Dermis microvascular lymphatic vessel endothelial cell (primary cell): ENCODE results near the gene MPHOSPH8. TPM values are rescaled to one million over a fixed set of nuclear protein-coding genes. Genes with fewer than 3 reads are reported as not detected.
A peak's percentile ranks its signal among the peaks of the same experiment; 100 is the strongest.
"Not testable (repeated sequence)": the region's sequence is repeated elsewhere in the genome, so short reads cannot be mapped to it uniquely, and the experiment has no call there.

ENCODE experiments used
- DNase-seq, 2 donors: peaks; one replicate each; pipeline versions ENCODE4 v3.0.0 to v3.0.0-alpha.2; 2010; ENCODE audit warnings: low read depth in 2 of 2
- total RNA-seq: library from RNA; depleted of rRNA; stranded (reverse); fragments of >200 nt; gene quantifications from 2 replicates; pipeline ENCODE4 v1.2.1, GENCODE V29; 2014

The MPHOSPH8 gene
- total RNA-seq, 1 donor from 2014 or later, result 9.1 TPM

GRCh38 chr13:19681517-19681916, 48.1 kb downstream of the MPHOSPH8 start:
- peak; percentile 11 to 74 for DNase-seq

GRCh38 chr13:19685034-19685433, 51.6 kb downstream of the MPHOSPH8 start:
- no peak for DNase-seq

DNA sequence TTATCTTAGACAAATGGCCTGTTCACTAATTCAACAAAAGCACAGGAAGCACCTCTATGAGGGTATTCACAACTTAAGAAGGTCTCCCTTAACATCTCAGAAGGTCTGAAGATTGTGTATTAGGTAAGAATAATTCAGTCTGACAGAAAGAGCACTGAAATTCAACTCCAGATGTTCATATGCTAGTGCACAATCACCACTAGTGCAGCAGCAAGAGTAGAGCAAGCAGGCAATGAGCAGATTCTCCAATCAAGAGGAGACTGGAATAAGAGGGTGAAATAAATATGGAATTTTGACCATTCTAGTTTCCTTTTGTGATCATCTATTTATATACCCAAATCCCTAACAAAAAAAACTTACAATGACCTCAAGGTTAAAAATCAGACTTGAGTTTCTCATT, 52.0 kb downstream of the MPHOSPH8 start:
- DNase-seq, result no peak

DNA sequence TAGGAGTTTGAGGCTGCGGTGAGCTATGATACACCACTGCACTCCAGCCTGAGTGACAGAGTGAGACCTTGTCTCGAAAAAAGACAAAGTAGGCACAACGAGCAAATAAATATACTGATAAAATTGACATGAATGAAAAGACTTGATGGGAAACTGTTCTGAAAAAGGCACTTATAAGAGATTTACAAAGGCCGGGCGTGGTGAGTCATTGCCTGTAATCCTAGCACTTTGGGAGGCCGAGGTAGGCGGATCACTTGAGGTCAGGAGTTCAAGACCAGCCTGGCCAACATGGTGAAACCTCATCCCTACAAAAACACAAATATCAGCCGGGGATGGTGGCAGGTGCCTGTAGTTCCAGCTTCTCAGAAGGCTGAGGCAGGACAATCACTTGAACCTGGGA, 58.0 kb downstream of the MPHOSPH8 start:
- peak in 1 of 2 donors; percentile 27 for DNase-seq

DNA sequence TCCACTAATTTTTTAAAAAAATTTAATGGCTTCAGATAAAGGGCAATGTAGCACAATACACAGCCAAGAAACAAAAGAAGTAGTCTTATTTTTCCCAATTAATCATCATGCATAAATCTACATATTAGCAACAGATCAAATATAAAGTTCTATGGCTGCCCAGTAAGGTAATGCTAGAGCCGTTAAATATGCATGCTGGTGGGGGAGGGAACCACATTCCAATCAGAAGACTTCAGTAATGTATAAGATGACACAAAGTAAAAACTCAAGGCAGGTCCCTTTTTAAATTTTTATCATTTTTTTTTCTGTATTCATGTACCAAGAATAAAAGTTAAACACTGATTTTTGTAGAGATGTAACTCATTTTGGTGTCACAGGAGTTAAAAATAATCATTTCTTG, 62.0 kb downstream of the MPHOSPH8 start:
- DNase-seq, result no peak

DNA sequence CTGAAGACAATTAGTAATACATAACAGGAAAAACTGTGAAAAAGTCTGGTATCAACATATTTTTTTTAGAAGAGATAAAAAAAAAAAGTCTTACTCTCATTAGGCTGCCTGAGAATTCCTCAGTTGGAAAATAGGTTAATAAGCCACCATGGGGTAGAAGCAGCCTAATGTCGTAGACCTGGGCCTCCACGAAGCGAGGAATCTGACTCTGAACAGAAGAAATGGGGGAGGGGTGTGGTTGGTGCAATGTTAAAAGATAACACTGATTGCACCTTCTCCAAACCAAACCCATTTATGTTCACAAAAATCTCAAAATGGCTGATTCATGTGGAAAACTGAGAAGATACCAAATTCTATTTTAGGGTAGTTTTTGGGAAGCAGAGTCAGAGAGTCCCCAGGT, 62.4 kb downstream of the MPHOSPH8 start:
- no peak for DNase-seq

DNA sequence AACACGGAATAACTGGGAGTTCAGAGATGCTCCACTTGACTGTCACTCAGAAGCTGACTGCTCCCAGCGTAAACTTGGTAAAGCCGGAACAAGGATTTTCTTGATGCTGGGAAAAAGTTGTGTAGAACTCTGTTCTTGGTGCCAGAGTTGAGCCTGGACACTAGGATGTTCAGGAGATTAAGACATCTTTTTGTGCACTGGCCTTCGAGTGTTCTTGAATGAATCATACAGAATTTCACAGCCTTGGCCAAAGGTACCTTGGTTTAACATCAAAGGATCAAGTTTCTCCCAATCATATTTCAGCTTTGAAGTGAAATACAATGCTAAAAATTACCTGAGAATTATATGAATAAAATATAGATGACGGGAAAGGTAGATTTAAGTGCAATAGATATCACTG, 67.5 kb downstream of the MPHOSPH8 start:
- DNase-seq, result not testable (repeated sequence)

DNA sequence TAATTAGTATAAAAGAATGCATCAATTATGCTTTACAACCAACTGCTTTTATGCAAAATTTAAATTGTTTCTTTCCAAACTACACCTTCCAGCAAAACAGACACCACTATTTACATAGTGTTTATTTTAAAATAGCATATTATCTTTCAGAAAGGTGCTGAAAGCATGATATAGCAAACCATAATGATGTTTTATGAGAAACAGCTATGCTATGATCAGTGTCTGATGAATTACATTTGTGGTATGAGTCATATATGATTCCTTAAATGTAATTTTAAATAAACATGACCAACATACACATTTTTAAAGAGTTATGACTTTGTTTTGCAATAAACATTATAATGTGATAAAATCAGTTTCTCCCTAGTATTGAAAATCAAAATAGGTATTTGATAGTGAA, 68.2 kb downstream of the MPHOSPH8 start:
- DNase-seq, result not testable (repeated sequence)

- DNase-seq, result not testable (repeated sequence)
Observed at GRCh38 chr13:19704256-19704655, 70.8 kb downstream of the MPHOSPH8 start.

DNA sequence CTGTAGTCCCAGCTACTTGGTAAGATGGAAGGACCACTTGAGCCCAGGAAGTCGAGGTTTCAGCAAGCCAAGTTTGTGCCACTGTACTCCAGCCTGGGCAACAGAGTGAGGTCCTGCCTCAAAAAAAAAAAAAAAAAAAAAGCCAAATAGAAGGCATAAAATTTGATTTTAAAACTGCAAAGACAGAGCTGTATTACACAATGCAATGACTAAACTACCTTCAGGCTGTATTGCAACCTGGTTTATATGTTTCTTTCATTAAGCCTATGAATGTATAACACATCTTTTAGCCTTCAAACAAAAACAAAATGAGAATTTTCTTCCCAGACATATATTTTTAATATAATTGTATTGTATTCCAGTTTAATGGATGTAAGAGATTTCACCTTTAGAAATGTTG, 75.6 kb downstream of the MPHOSPH8 start:
- DNase-seq, result not testable (repeated sequence)

DNA sequence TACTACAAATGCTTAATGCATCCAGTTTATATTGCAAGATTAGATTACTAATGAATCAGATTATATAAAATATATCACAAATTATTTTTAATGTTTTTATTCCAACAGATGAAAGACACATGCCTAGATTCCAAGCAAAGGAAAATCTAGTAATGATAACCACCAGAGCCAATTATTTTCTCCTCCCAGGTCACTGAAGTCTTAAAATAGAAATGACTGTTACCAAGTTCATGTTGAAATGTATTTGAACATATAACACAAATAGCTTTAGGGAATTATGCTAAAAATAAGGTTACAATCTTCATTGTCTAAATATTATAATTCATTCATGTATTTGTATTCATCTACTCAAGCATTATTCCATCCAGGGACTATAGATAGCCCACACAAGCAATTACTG, 76.3 kb downstream of the MPHOSPH8 start:
- not testable (repeated sequence) for DNase-seq

- peak in 1 of 2 donors; percentile 52 for DNase-seq
Observed at GRCh38 chr13:19713186-19713965, 79.9 kb downstream of the MPHOSPH8 start.

- DNase-seq, result no peak
Observed at GRCh38 chr13:19720039-19720438, 86.6 kb downstream of the MPHOSPH8 start.

Other genes with a start within 250 kb of the MPHOSPH8 start
- not detected in 2 replicates for gene TPTE2, start 72.1 kb upstream of the MPHOSPH8 start, total RNA-seq
- 50.7 and 58.8 TPM in 2 replicates for gene PSPC1, start 149.3 kb downstream of the MPHOSPH8 start, total RNA-seq
- 8.3 and 8.6 TPM in 2 replicates for gene ZMYM5, start 230.0 kb downstream of the MPHOSPH8 start, total RNA-seq